T-helper 1 cell treated with Interleukin-12 subunit alpha and Interleukin-12 subunit beta and Interleukin-4 antibody, amounts not matched to agents 30 ng/mL and 1 ng/mL, for 36 hours (primary cell): ENCODE results near the gene ABHD1. TPM values are rescaled to one million over a fixed set of nuclear protein-coding genes. Genes with fewer than 3 reads are reported as not detected.

ENCODE experiments used
- intact Hi-C: fragments of 100-400 bp; cut with micrococcal nuclease; formaldehyde crosslinking; loops from one replicate; pipeline ENCODE4 v1.15.1; 2024
- total RNA-seq: library from RNA; stranded (reverse); gene quantifications from 2 replicates; pipeline ENCODE4 v1.2.3, GENCODE V29; 2022

The ABHD1 gene
- total RNA-seq, 1 donor from 2014 or later, result 0.54 TPM

DNA sequence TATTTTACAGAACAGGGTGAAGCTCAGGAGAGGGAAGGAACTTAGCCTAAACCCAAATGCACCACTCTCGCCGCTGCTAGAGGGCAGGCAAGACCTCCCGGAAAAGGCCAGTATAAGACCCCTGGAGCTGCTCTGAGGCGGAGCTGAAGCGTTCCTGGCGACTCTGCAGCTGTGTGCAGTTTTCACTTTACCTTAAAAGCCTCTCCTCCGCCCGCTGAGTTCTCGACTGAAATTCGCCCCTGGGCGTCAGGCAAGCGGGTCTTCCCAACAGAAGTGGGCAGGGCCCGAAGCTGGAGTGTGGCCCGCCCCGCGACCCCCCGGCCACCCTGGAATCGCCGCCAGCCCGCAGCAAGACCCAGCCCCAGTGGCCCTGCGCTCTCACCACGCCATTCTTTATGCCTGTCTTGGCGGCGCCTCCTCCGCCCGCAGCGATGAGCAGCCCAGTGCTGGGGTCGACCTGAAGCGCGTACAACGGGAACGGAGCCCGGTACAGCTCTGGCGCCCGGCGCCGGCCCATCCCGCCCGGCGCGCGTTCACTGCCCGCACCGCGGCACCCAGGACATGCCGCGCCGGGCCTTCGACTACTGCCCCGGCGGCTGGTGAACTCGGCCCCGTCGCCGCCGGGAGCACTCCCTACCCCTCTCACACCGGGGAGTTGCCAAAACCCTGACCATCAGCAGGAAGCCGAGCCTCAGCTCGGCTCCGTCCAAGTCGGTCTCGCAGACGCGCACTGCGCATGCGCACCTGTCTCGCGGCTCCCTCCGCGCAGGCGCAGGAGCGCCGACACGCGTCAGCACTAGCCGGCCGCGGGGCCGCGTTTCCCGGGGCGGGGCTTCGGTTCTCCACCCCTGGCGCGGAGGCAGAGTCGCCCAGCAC, 10.5 kb downstream of the ABHD1 start, which contains the start of gene PREB:
TSS of gene PREB (minus strand) at position 732 of the 876 bp plus-strand sequence. CDS start at position 517, 215 bp downstream.
- intact Hi-C loops, result loop anchor here (1.0 to 5.0 kb wide), 15 partner anchors 11 to 1258 kb away; partner anchors contain the start of genes ABHD1, AGBL5, ATRAID and CAD

GRCh38 chr2:27134781-27135477, 11.3 kb downstream of the ABHD1 start:
- intact Hi-C loops, result loop anchor here (1.0 to 5.0 kb wide), 15 partner anchors 12 to 1257 kb away; partner anchors contain the start of genes ABHD1, AGBL5, ATRAID and CAD

GRCh38 chr2:27135478-27135955, 11.9 kb downstream of the ABHD1 start:
- intact Hi-C loops, result loop anchor here (2.0 kb wide), 2 partner anchors 17 to 351 kb away; partner anchors contain the start of gene CGREF1

- intact Hi-C loops, result no loop called here
Measured at GRCh38 chr2:27136751-27137150, 13.1 kb downstream of the ABHD1 start.

- intact Hi-C loops, result no loop called here
Measured at GRCh38 chr2:27137322-27137935, 13.8 kb downstream of the ABHD1 start.

DNA sequence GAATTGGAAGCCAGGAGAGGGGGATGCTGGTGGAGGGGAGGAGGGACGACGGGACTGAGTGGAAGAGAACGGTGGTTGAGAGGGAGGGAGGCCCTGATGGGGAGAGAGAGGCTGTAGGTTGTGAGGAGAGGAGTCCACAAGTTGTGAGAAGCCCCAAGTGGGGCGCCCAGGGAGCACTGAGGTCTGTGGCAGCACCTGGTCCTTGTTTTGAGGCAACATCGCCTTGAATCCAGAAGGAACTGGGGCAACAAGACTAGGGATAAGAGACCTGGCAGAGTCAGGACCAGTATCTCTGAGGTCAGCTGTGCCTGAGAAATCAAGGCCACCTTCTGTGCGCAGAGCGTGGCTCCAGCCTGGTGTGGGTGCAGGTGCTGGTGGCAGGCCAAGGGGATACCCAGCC, 14.5 kb downstream of the ABHD1 start:
- intact Hi-C loops, result no loop called here

DNA sequence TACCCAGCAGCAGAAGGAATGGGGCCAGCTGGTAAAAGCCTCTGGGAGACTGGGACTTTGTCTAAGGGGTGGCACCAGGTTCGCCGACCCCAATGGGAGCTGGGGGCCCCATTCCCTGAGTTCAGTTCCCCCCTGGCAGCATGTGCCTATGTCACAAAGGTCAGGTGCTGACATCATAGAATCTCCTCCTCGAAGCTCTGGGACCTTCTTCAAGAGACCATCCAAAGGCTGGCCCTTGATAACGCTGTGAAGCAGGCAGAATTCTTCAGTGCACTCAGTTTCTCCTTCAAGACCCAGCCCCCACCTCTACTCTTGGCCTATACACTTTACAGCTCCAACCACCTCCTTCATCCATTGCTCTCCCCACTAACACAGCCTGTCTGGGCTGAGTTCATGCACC, 15.7 kb downstream of the ABHD1 start, which contains the start of gene PRR30:
TSS of gene PRR30 (minus strand) at position 101 of the 400 bp plus-strand sequence. CDS start 1,081 bp downstream, outside the sequence.
- intact Hi-C loops, result no loop called here

DNA sequence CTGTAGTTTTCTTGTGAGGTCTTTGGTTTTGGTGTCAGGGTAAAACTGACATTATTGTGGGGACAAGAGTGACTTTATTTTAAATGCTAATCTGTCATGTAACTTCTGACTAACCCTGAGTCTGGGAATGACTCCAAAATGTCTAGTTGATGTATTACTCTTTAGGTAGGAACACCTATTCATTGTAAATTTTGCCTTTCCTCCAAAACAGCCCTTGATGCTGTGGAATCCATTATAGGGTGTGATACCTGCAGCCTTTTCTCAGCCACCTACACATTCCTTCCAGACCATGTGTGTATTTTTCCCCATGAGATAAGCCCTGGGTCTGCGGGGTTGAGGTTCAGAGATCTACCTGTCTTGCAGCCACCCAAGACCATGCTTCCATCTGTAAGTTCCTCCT, 19.7 kb downstream of the ABHD1 start:
- intact Hi-C loops, result no loop called here

GRCh38 chr2:27145682-27146081, 22.1 kb downstream of the ABHD1 start:
- intact Hi-C loops, result no loop called here

- intact Hi-C loops, result no loop called here
Measured at GRCh38 chr2:27147935-27148334, 24.3 kb downstream of the ABHD1 start.

- intact Hi-C loops, result no loop called here
Measured at GRCh38 chr2:27148801-27149439, 25.3 kb downstream of the ABHD1 start, which contains the start of gene TCF23. TSS of gene TCF23 (plus strand) at chr2:27149004. CDS start at chr2:27149134, 130 bp downstream.

- intact Hi-C loops, result no loop called here
Measured at GRCh38 chr2:27149570-27150405, 26.2 kb downstream of the ABHD1 start.

DNA sequence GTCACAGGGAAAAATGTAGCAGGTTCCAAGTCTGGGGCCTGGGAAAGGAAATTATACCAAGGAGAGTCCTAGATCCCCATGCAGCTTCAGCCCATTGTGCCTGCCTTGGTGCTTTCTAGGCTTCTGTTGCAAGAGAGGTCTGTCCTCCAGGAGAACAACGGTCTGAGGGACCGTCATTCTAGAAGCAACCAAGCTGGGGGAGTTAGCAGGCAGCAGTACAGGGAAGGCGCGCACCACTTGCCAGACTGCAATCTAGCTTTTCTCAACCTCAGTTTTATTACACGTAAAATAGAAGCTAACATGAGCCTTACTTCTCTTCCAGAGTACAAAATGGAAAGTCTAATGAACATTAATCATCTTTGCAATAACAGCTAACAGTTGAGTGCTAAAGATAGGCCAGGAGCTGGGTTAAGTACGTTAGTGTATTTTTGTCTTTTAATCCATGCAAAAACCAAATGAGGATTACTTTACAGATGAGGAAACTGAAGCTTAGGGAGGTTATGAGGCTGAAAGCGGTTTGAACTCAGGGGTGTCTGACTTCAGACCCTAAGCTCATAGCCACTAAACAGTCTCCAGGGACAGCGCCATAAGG, 27.1 kb downstream of the ABHD1 start:
- intact Hi-C loops, result no loop called here

GRCh38 chr2:27152102-27152795, 28.6 kb downstream of the ABHD1 start:
- intact Hi-C loops, result no loop called here

DNA sequence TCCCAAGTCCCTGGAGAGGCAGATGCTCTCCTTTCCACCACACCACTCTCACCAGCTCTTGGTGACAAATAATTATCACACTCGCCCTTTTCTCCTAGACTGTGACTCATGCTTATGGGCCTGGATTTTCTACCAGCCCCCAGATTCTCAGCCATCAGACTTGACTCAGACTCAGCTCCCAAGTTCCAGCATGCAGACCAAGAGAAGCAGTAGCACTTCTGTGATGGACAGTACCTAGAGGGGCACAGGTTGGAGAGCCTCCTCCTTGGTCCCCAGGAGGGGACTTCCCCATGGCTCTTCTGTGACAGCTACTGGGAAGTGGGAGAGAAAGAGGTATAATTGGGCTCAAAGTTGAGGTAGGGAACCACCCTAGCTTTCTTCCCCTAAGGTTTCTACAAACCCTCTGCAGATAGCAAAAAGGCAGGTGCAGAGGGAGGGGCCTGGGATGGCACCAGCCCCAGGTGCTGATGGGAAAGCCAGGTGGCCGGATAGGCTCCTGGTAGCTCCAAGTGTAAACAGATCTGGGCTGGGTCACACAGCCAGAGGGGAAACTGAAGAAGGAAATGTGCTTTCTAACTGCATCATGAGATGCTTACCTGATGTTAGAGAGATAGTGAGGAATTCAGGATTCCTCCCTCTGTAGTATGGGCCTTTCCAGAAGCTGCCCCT, 29.3 kb downstream of the ABHD1 start:
- intact Hi-C loops, result no loop called here

DNA sequence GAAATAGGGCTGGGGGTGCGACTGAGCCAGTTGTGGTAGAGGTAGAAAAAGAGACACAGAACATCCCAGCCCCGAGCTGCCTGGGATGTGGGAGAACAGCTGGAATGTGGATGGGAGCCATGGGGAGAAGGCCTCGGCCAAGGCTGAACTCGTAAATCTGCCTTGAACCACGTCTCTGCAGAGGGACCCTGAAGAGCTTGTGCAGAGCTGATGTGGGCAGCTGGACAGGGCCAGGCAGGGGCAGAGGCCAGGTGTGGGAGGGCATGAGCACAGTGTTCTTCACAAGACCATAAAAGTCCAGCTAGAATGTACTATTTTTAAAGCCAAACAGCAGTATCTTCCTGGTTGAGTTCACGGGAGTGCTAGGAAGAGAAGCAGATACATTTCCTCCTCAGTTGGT, 30.9 kb downstream of the ABHD1 start:
- intact Hi-C loops, result no loop called here

DNA sequence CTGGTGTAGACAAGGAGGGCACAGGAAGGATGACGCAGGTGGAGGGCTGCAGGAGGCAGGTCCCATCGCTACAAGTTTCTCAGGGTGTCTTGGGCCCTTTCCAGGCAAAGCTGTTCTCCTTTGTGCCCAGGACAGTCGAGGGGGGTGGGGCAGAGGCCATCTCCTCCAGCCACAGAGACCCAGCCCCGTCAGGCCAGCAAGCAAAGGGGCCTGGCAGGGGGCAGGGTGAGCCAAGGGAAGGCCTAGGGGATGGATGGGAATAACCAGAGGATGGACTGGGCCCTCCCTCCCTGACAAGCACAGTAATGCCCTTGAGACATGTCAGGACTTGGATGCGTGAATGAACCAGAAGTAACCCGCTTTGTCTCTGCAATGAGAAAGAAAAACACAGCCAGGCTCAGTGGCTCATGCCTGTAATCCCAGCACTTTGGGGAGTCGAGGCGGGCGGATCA, 31.5 kb downstream of the ABHD1 start:
- intact Hi-C loops, result no loop called here

DNA sequence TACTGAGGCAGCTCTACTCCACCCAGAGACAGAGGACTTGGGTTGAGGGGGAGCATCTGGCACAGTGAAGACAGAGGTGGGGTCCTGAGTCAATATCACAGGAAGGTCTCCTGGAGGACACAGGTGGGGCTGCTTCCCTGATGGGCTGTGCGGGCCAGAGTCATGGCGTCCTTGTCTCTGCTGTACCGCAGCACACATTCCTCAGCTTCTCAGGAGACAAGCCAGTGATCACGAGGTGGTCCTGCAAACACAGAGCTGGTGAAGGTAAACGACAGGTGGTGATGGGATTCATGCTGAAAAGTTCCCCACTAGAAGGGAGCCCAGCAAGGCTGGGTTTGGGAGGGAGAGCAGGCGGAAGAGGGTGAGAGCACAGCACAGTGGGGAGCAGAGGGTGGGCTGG, 34.9 kb downstream of the ABHD1 start:
- intact Hi-C loops, result no loop called here
